ENCODE data around the gene UST. TPM values are rescaled to one million over a fixed set of nuclear protein-coding genes. Genes with fewer than 3 reads are reported as not detected.

UST gene
- total RNA-seq, 2 donors from 2014 or later, result 1.1 to 2.7 TPM

- H3K27ac ChIP-seq, result no peak overlapping the region
- no peaks in the 10 kb centered on the region for H3K27me3 ChIP-seq
- no peaks in the 10 kb centered on the region for H3K9me3 ChIP-seq
- H3K4me1 ChIP-seq, result no peaks in the 10 kb centered on the region
- no peak for TF ChIP-seq CTCF (IDR thresholded peaks at IDR 0.05)
- DNase-seq, result no peak
- no peaks in the 10 kb centered on the region for H3K36me3 ChIP-seq
- H3K9ac ChIP-seq (ENCODE audit: low read depth in 2 of 2, low read length in 2 of 2), result no peak overlapping the region
- intact Hi-C loops (cut with DNase I), result no loop called here
- no peak overlapping the region for H3K4me3 ChIP-seq
These were observed 220.2 kb downstream of the UST start for GRCh38 chr6:148967011-148967520.

DNA sequence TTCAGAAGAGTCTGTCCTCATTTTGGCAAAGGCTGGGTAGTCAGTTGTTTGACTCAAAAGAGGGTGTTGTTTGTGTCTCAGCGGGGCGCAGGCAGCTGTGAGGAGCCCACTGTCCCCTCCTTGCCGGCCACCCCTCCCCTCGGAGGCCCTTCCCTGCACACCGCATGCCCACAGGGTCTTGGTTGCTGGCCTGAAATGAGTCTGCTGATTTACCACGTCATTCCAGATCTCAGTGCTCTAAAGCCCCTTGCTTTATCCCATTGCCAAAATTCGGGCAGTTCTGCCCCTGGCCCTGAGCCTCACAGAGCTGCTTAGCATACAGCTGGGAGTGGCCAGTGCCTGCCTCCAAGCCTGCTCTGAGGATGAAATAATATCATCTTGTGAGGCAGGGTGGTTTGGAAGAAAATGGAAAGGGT is 220.7 kb downstream of the UST start:
- Histone ChIP-seq H3K27me3 (no peaks in the 10 kb centered on the region), H3K4me3 (no peak overlapping the region), H3K9me3 (no peaks in the 10 kb centered on the region), H3K36me3 (no peaks in the 10 kb centered on the region), H3K9ac (ENCODE audit: low read depth in 2 of 2, low read length in 2 of 2) (no peak overlapping the region), H3K4me1 (no peaks in the 10 kb centered on the region), H3K27ac (no peak overlapping the region)
- intact Hi-C loops (cut with DNase I), result no loop called here
- no peak for TF ChIP-seq CTCF (IDR thresholded peaks at IDR 0.05)
- DNase-seq, result no peak

GRCh38 chr6:148968771-148969602 is 222.2 kb downstream of the UST start:
- no peak overlapping the region for H3K4me3 ChIP-seq
- no peaks in the 10 kb centered on the region for H3K36me3 ChIP-seq
- no peaks in the 10 kb centered on the region for H3K9me3 ChIP-seq
- no peak overlapping the region for H3K9ac ChIP-seq (ENCODE audit: low read depth in 2 of 2, low read length in 2 of 2)
- no peak for DNase-seq
- TF ChIP-seq CTCF (IDR thresholded peaks at IDR 0.05), result no peak
- H3K27ac ChIP-seq, result no peak overlapping the region
- H3K4me1 ChIP-seq, result no peaks in the 10 kb centered on the region
- no peaks in the 10 kb centered on the region for H3K27me3 ChIP-seq
- intact Hi-C loops (cut with DNase I), result no loop called here

DNA sequence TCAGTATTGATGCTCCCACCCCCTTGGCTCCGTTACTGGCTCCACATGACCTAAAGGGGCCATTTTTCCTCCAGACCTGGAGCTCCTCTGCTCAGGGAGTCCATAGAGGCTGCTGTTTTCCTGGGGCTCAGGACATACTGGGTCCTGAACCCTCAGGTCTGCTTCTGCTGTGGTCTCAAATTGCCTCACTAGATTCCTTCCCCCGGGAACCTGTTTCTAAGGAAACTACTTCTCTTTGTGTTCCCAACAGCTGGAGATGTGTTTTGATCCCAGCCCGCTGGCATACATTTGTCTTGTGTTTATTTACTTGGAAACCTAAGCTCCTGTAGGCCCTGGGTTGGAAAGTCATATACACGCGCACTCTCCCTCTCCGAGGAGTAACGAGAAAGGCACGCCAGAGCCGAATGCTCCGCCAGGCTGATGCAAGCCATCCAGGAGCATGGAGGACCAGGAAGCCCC is 222.8 kb downstream of the UST start:
- no peak overlapping the region for H3K9ac ChIP-seq (ENCODE audit: low read depth in 2 of 2, low read length in 2 of 2)
- H3K9me3 ChIP-seq, result no peaks in the 10 kb centered on the region
- H3K27ac ChIP-seq, result no peak overlapping the region
- no peak for DNase-seq
- H3K4me1 ChIP-seq, result no peaks in the 10 kb centered on the region
- no peaks in the 10 kb centered on the region for H3K27me3 ChIP-seq
- TF ChIP-seq CTCF (IDR thresholded peaks at IDR 0.05), result no peak
- intact Hi-C loops (cut with DNase I), result no loop called here
- H3K36me3 ChIP-seq, result no peaks in the 10 kb centered on the region
- H3K4me3 ChIP-seq, result no peak overlapping the region

- no peaks in the 10 kb centered on the region for H3K4me1 ChIP-seq
- H3K36me3 ChIP-seq, result no peaks in the 10 kb centered on the region
- DNase-seq, result no peak
- no peak for TF ChIP-seq CTCF (IDR thresholded peaks at IDR 0.05)
- H3K27me3 ChIP-seq, result no peaks in the 10 kb centered on the region
- no peak overlapping the region for H3K4me3 ChIP-seq
- intact Hi-C loops (cut with DNase I), result no loop called here
- H3K9me3 ChIP-seq, result no peaks in the 10 kb centered on the region
- H3K27ac ChIP-seq, result no peak overlapping the region
- H3K9ac ChIP-seq (ENCODE audit: low read depth in 2 of 2, low read length in 2 of 2), result no peak overlapping the region
These were observed 224.4 kb downstream of the UST start for GRCh38 chr6:148971031-148971927.
